WTC11 (cell line): ENCODE measurements around the gene VAC14. TPM values are rescaled to one million over a fixed set of nuclear protein-coding genes. Genes with fewer than 3 reads are reported as not detected.
"Not testable (repeated sequence)": the region's sequence is repeated elsewhere in the genome, so short reads cannot be mapped to it uniquely, and the experiment has no call there.

Experiments
- ATAC-seq: fragments of 200-7000 bp; cut with Tn5 transposase; 2 replicates; pipeline ENCODE4 v1.10.0; 2021; ENCODE audit warnings: mild to moderate bottlenecking, moderate library complexity
- CTCF ChIA-PET: fragments of 300-600 bp; sonication (Branson Sonifier 250); formaldehyde crosslinking; loops from one replicate; lab custom pipeline; 2021; ENCODE audit warnings: antibody characterized with exemption; lab: Charles Lee
- POLR2A ChIA-PET: fragments of 350-600 bp; sonication (Branson Sonifier 250); formaldehyde crosslinking; loops from one replicate; lab custom pipeline; 2021; ENCODE audit warnings: antibody characterized with exemption; lab: Charles Lee
- DNase-seq: peaks from one replicate; pipeline ENCODE4 v3.0.0; 2021; ENCODE audit warnings: low spot score
- H3K27ac Mint-ChIP-seq: 2 replicates; pipeline ENCODE4 v1.8.0; 2021; ENCODE audit warnings: mixed read lengths
- H3K27me3 Mint-ChIP-seq: 2 replicates; pipeline ENCODE4 v1.8.0; 2021; ENCODE audit warnings: low read depth, mild to moderate bottlenecking, moderate library complexity, mixed read lengths
- H3K36me3 Mint-ChIP-seq: 2 replicates; pipeline ENCODE4 v1.8.0; 2021; ENCODE audit warnings: mixed read lengths
- H3K4me1 Mint-ChIP-seq: 2 replicates; pipeline ENCODE4 v1.8.0; 2022; ENCODE audit warnings: mixed read lengths
- H3K4me3 Mint-ChIP-seq: 2 replicates; pipeline ENCODE4 v1.8.0; 2021; ENCODE audit warnings: mild to moderate bottlenecking, moderate library complexity, mixed read lengths
- H3K9me3 Mint-ChIP-seq: 2 replicates; pipeline ENCODE4 v1.8.0; 2021; ENCODE audit warnings: mixed read lengths
- CBFB ChIP-seq: sonication (generic); formaldehyde crosslinking; IDR thresholded peaks from 2 replicates; pipeline ENCODE4 v1.8.1; 2022; ENCODE audit warnings: mild to moderate bottlenecking, low read depth, missing genetic modification reagents
- FOXK1 ChIP-seq: sonication (generic); formaldehyde crosslinking; IDR thresholded peaks from 2 replicates; pipeline ENCODE4 v1.8.0; 2022; ENCODE audit warnings: mild to moderate bottlenecking, moderate library complexity, missing genetic modification reagents
- GTF2I ChIP-seq: fragments of 250-450 bp; sonication (Bioruptor Pico); conservative IDR thresholded peaks from 2 replicates; pipeline ENCODE4 v1.4.0; 2021; ENCODE audit warnings: mild to moderate bottlenecking
- KAT7 ChIP-seq: sonication (generic); formaldehyde crosslinking; IDR thresholded peaks from 2 replicates; pipeline ENCODE4 v1.8.1; 2023; ENCODE audit warnings: missing genetic modification reagents, mild to moderate bottlenecking, borderline replicate concordance
- NR1H2 ChIP-seq: sonication (generic); formaldehyde crosslinking; IDR thresholded peaks from 2 replicates; pipeline ENCODE4 v1.9.0; 2021; ENCODE audit warnings: mild to moderate bottlenecking, moderate library complexity, missing genetic modification reagents
- PRRX2 ChIP-seq: fragments of 250-450 bp; sonication (Bioruptor Pico); IDR thresholded peaks from 2 replicates; pipeline ENCODE4 v1.8.0; 2021; ENCODE audit warnings: mild to moderate bottlenecking
- total RNA-seq: library from RNA; stranded (reverse); gene quantifications from 3 replicates; pipeline ENCODE4 v1.2.3, GENCODE V29; 2021
- TF ChIP-seq, protein P1 (sequence below): sonication (generic); formaldehyde crosslinking; conservative IDR thresholded peaks from 2 replicates; pipeline ENCODE4 v1.8.1; 2023; ENCODE audit warnings: mild to moderate bottlenecking, low read depth, missing genetic modification reagents, moderate library complexity
- TF ChIP-seq, protein P2 (sequence below): sonication (generic); formaldehyde crosslinking; IDR thresholded peaks from 2 replicates; pipeline ENCODE4 v1.8.0; 2022; ENCODE audit warnings: mild to moderate bottlenecking, missing genetic modification reagents
- TF ChIP-seq, protein P3 (sequence below): sonication (generic); formaldehyde crosslinking; IDR thresholded peaks from 2 replicates; pipeline ENCODE4 v1.8.1; 2023; ENCODE audit warnings: mild to moderate bottlenecking, missing genetic modification reagents, borderline replicate concordance
- TF ChIP-seq, protein P4 (sequence below): sonication (generic); formaldehyde crosslinking; IDR thresholded peaks from 2 replicates; pipeline ENCODE4 v1.8.0; 2022; ENCODE audit warnings: missing genetic modification reagents
- TF ChIP-seq, protein P5 (sequence below): sonication (generic); formaldehyde crosslinking; conservative IDR thresholded peaks from 2 replicates; pipeline ENCODE4 v1.8.1; 2022; ENCODE audit warnings: mild to moderate bottlenecking, missing genetic modification reagents
- TF ChIP-seq, protein P6 (sequence below): fragments of 250-450 bp; sonication (Bioruptor Pico); IDR thresholded peaks from 2 replicates; pipeline ENCODE4 v1.9.0; 2021; ENCODE audit warnings: mild to moderate bottlenecking
- TF ChIP-seq, protein P7 (sequence below): sonication (generic); formaldehyde crosslinking; IDR thresholded peaks from 2 replicates; pipeline ENCODE4 v1.8.1; 2022; ENCODE audit warnings: mild to moderate bottlenecking, missing genetic modification reagents, moderate library complexity, borderline replicate concordance

Gene VAC14
- total RNA-seq, 1 experiment from 2014 or later = 60.1 TPM

DNA sequence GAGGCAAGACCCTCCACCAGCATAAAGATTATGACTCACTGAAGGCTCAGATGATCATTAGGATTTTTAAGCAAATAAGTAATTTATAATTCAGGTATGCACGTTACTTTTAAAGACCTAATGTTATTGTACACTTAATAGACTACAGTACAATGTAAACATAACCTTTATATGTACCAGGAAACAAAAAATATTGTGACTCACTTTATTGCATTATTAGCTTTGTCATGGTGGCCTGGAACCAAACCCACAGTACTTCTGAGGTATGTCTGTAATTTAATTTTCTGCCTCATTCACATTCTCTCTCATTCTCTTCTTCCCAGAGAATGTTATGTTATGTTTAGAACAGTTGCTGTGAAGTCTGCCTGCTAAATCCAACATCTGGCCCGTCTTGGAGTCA lies 21.8 kb upstream of the VAC14 start:
- POLR2A ChIA-PET, H3K27ac Mint-ChIP-seq, H3K4me3 Mint-ChIP-seq, H3K9me3 Mint-ChIP-seq, H3K4me1 Mint-ChIP-seq, ATAC-seq, CTCF ChIA-PET, H3K36me3 Mint-ChIP-seq, DNase-seq: not testable (repeated sequence)
- H3K27me3 Mint-ChIP-seq = peaks cover 21% of the 10 kb centered on the region

DNA sequence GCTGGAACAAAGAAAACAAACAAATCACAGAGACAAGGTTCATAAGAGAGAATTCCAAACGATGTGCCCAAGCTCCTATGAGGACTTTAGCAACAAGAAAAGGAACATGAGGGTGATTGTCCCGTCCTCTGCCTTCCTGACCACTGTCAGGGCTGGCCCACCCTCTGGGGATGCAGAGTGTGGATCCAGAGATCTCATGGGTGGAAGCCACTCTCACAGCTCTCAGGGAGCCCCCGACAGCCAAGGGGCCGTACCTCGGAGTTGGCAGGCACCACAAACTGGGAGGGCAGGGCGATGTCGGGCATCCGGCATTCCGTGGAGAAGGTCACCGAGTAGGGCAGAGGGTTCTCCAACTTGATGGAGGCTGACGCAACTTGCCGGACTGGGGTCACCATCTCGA lies 17.1 kb upstream of the VAC14 start:
- H3K27ac Mint-ChIP-seq, ATAC-seq, H3K9me3 Mint-ChIP-seq, H3K36me3 Mint-ChIP-seq, CTCF ChIA-PET, H3K4me3 Mint-ChIP-seq, DNase-seq, POLR2A ChIA-PET, H3K4me1 Mint-ChIP-seq: not testable (repeated sequence)
- H3K27me3 Mint-ChIP-seq = peaks cover 14% of the 10 kb centered on the region

DNA sequence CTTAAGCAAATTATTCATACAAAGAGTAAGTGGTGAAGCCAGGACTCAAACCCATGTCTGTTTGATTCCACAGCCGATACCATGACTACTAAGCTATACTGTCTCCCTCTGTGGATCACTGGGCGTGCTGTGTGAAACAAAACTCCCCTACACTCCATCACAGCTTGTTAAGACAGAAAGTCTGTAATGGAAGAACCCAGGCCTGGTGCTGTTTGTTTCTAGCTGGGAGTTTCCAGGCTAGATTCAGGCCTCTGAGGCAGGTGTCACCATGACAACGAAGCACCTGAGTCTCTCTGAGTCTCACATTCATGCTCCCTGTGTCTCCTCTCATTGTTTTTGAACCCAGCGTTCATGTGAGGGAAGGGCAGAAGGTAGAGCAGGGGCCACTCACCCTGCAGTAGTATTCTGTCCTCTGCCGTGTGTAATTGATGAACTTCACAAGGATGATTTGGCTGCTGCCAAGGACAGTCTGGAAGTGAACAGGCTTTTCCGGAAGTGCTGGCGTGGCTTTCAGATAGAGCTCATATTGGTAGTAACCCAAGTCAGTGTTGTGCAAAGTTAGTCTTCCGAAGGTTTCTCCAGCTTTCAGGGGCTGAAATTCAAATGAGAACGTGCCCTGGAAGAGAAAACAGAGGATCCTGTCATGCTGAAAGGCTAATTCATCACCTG lies 8.6 kb upstream of the VAC14 start:
- POLR2A ChIA-PET = no interaction called here
- no peak overlapping the region for H3K27ac Mint-ChIP-seq
- H3K9me3 Mint-ChIP-seq = 0 out of 2 replicates have a peak, but pooled peaks cover 2% of the 10 kb centered on the region
- H3K4me1 Mint-ChIP-seq = no peaks in the 10 kb centered on the region
- ATAC-seq = no peak
- CTCF ChIA-PET = interaction anchor here (0.7 to 1.9 kb wide), 3 partner anchors 38 to 685 kb away, joined by 3 to 10 read pairs (median 9); no protein-coding TSS in a partner anchor
- peaks cover 52% of the 10 kb centered on the region for H3K27me3 Mint-ChIP-seq
- H3K4me3 Mint-ChIP-seq = no peak overlapping the region
- no peak for DNase-seq
- TF ChIP-seq, protein P1, sequence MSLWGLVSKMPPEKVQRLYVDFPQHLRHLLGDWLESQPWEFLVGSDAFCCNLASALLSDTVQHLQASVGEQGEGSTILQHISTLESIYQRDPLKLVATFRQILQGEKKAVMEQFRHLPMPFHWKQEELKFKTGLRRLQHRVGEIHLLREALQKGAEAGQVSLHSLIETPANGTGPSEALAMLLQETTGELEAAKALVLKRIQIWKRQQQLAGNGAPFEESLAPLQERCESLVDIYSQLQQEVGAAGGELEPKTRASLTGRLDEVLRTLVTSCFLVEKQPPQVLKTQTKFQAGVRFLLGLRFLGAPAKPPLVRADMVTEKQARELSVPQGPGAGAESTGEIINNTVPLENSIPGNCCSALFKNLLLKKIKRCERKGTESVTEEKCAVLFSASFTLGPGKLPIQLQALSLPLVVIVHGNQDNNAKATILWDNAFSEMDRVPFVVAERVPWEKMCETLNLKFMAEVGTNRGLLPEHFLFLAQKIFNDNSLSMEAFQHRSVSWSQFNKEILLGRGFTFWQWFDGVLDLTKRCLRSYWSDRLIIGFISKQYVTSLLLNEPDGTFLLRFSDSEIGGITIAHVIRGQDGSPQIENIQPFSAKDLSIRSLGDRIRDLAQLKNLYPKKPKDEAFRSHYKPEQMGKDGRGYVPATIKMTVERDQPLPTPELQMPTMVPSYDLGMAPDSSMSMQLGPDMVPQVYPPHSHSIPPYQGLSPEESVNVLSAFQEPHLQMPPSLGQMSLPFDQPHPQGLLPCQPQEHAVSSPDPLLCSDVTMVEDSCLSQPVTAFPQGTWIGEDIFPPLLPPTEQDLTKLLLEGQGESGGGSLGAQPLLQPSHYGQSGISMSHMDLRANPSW (CRISPR knock-in tag) = no peak
- TF ChIP-seq, protein P2, sequence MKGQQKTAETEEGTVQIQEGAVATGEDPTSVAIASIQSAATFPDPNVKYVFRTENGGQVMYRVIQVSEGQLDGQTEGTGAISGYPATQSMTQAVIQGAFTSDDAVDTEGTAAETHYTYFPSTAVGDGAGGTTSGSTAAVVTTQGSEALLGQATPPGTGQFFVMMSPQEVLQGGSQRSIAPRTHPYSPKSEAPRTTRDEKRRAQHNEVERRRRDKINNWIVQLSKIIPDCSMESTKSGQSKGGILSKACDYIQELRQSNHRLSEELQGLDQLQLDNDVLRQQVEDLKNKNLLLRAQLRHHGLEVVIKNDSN = no peak
- TF ChIP-seq, protein P3, sequence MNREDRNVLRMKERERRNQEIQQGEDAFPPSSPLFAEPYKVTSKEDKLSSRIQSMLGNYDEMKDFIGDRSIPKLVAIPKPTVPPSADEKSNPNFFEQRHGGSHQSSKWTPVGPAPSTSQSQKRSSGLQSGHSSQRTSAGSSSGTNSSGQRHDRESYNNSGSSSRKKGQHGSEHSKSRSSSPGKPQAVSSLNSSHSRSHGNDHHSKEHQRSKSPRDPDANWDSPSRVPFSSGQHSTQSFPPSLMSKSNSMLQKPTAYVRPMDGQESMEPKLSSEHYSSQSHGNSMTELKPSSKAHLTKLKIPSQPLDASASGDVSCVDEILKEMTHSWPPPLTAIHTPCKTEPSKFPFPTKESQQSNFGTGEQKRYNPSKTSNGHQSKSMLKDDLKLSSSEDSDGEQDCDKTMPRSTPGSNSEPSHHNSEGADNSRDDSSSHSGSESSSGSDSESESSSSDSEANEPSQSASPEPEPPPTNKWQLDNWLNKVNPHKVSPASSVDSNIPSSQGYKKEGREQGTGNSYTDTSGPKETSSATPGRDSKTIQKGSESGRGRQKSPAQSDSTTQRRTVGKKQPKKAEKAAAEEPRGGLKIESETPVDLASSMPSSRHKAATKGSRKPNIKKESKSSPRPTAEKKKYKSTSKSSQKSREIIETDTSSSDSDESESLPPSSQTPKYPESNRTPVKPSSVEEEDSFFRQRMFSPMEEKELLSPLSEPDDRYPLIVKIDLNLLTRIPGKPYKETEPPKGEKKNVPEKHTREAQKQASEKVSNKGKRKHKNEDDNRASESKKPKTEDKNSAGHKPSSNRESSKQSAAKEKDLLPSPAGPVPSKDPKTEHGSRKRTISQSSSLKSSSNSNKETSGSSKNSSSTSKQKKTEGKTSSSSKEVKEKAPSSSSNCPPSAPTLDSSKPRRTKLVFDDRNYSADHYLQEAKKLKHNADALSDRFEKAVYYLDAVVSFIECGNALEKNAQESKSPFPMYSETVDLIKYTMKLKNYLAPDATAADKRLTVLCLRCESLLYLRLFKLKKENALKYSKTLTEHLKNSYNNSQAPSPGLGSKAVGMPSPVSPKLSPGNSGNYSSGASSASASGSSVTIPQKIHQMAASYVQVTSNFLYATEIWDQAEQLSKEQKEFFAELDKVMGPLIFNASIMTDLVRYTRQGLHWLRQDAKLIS = no peak
- TF ChIP-seq GTF2I (CRISPR knock-in tag) (no peak), CBFB (CRISPR knock-in tag) (no peak)
- H3K36me3 Mint-ChIP-seq = no peaks in the 10 kb centered on the region

DNA sequence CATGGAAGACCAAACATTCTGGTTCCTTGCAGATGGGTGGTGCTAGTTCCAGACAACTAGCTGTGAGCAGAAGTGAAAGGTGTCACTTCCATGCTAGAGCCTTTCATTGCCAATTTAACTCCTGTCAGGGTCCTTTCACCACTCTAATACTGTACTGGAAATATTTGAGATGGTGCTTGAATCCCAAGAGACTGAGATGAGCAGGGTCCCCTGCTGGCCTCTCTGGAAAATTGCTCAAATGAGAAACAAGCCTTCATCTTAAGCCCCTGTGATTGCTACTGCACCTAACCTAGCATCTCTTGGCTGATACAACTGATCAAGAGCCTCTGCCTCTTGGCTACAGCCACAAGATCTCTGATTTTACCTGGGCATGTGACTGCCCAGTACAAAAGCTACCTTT lies 7.4 kb upstream of the VAC14 start:
- ATAC-seq = peak; percentile 47; the same call in 1 of the 2 replicates
- no peak overlapping the region for H3K4me3 Mint-ChIP-seq
- peaks cover 64% of the 10 kb centered on the region for H3K27me3 Mint-ChIP-seq
- no peaks in the 10 kb centered on the region for H3K36me3 Mint-ChIP-seq
- H3K9me3 Mint-ChIP-seq = peaks cover 10% of the 10 kb centered on the region; the same call in 1 of the 2 replicates
- CTCF ChIA-PET = interaction anchor here (1.5 to 1.8 kb wide), 2 partner anchors 37 to 504 kb away, joined by 6 to 9 read pairs; no protein-coding TSS in a partner anchor
- no peak overlapping the region for H3K27ac Mint-ChIP-seq
- POLR2A ChIA-PET = no interaction called here
- no peak for DNase-seq
- H3K4me1 Mint-ChIP-seq = no peaks in the 10 kb centered on the region
- TF ChIP-seq NR1H2 (CRISPR knock-in tag) (no peak), PRRX2 (CRISPR knock-in tag) (no peak), FOXK1 (CRISPR knock-in tag) (no peak), KAT7 (CRISPR knock-in tag) (no peak)
- TF ChIP-seq, protein P4, sequence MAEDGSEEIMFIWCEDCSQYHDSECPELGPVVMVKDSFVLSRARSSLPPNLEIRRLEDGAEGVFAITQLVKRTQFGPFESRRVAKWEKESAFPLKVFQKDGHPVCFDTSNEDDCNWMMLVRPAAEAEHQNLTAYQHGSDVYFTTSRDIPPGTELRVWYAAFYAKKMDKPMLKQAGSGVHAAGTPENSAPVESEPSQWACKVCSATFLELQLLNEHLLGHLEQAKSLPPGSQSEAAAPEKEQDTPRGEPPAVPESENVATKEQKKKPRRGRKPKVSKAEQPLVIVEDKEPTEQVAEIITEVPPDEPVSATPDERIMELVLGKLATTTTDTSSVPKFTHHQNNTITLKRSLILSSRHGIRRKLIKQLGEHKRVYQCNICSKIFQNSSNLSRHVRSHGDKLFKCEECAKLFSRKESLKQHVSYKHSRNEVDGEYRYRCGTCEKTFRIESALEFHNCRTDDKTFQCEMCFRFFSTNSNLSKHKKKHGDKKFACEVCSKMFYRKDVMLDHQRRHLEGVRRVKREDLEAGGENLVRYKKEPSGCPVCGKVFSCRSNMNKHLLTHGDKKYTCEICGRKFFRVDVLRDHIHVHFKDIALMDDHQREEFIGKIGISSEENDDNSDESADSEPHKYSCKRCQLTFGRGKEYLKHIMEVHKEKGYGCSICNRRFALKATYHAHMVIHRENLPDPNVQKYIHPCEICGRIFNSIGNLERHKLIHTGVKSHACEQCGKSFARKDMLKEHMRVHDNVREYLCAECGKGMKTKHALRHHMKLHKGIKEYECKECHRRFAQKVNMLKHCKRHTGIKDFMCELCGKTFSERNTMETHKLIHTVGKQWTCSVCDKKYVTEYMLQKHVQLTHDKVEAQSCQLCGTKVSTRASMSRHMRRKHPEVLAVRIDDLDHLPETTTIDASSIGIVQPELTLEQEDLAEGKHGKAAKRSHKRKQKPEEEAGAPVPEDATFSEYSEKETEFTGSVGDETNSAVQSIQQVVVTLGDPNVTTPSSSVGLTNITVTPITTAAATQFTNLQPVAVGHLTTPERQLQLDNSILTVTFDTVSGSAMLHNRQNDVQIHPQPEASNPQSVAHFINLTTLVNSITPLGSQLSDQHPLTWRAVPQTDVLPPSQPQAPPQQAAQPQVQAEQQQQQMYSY (CRISPR knock-in tag) = no peak
- TF ChIP-seq, protein P5, sequence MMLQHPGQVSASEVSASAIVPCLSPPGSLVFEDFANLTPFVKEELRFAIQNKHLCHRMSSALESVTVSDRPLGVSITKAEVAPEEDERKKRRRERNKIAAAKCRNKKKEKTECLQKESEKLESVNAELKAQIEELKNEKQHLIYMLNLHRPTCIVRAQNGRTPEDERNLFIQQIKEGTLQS (CRISPR knock-in tag) = no peak
- TF ChIP-seq, protein P6, sequence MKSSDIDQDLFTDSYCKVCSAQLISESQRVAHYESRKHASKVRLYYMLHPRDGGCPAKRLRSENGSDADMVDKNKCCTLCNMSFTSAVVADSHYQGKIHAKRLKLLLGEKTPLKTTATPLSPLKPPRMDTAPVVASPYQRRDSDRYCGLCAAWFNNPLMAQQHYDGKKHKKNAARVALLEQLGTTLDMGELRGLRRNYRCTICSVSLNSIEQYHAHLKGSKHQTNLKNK (CRISPR knock-in tag) = no peak
- TF ChIP-seq, protein P7, sequence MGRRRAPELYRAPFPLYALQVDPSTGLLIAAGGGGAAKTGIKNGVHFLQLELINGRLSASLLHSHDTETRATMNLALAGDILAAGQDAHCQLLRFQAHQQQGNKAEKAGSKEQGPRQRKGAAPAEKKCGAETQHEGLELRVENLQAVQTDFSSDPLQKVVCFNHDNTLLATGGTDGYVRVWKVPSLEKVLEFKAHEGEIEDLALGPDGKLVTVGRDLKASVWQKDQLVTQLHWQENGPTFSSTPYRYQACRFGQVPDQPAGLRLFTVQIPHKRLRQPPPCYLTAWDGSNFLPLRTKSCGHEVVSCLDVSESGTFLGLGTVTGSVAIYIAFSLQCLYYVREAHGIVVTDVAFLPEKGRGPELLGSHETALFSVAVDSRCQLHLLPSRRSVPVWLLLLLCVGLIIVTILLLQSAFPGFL (CRISPR knock-in tag) = no peak
